ENCODE results near the gene NRXN3.

- TF ChIP-seq, protein P1, sequence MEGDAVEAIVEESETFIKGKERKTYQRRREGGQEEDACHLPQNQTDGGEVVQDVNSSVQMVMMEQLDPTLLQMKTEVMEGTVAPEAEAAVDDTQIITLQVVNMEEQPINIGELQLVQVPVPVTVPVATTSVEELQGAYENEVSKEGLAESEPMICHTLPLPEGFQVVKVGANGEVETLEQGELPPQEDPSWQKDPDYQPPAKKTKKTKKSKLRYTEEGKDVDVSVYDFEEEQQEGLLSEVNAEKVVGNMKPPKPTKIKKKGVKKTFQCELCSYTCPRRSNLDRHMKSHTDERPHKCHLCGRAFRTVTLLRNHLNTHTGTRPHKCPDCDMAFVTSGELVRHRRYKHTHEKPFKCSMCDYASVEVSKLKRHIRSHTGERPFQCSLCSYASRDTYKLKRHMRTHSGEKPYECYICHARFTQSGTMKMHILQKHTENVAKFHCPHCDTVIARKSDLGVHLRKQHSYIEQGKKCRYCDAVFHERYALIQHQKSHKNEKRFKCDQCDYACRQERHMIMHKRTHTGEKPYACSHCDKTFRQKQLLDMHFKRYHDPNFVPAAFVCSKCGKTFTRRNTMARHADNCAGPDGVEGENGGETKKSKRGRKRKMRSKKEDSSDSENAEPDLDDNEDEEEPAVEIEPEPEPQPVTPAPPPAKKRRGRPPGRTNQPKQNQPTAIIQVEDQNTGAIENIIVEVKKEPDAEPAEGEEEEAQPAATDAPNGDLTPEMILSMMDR (IDR thresholded peaks at IDR 0.05) = no peak
- peak in 1 of 2 donors; percentile 19 for TF ChIP-seq POLR2A (IDR thresholded peaks at IDR 0.05)
Observed at GRCh38 chr14:79278798-79279644, 1108.8 kb downstream of the NRXN3 start.

Data from heart left ventricle (tissue), 13 donors.